CD4-positive, alpha-beta T cell (primary cell): ENCODE results near the gene RNF123. TPM values are rescaled to one million over a fixed set of nuclear protein-coding genes. Genes with fewer than 3 reads are reported as not detected.

ENCODE experiments used
- ATAC-seq: fragments of 200-7000 bp; cut with Tn5 transposase; one replicate; pipeline ENCODE4 v1.10.0; 2022; ENCODE audit warnings: mild to moderate bottlenecking; ENCODE audit not compliant: poor library complexity
- CTCF ChIA-PET: fragments of 350-600 bp; sonication (Branson Sonifier 250); formaldehyde crosslinking; loops from one replicate; lab custom pipeline; 2021; ENCODE audit warnings: antibody characterized with exemption, inconsistent platforms; lab: Charles Lee
- POLR2A ChIA-PET: fragments of 350-600 bp; sonication (Branson Sonifier 250); formaldehyde crosslinking; loops from one replicate; lab custom pipeline; 2021; ENCODE audit warnings: antibody characterized with exemption, inconsistent platforms; lab: Charles Lee
- DNase-seq, 14 experiments: peaks; one replicate each; pipeline ENCODE4 v3.0.0-alpha.2; 2013 to 2020; ENCODE audit warnings: mixed read lengths in 2 of 14
- H3K27ac ChIP-seq, 2 donors: one replicate each; pipeline versions ENCODE4 v1.5.1 to v1.7.0; 2013; ENCODE audit warnings: low read length in 2 of 2, low read depth in 1 of 2, mild to moderate bottlenecking in 1 of 2
- H3K27me3 ChIP-seq, 2 experiments: 1 replicate in 1 of 2; 2 replicates in 1 of 2; pipeline versions ENCODE4 v1.6.1 to v1.7.0; 2013; ENCODE audit warnings: low read length in 2 of 2, control low read depth in 1 of 2, mild to moderate bottlenecking in 1 of 2, moderate library complexity in 1 of 2; ENCODE audit not compliant: insufficient read depth in 2 of 2, control insufficient read depth in 1 of 2
- H3K36me3 ChIP-seq: one replicate; pipeline ENCODE4 v1.6.1; 2013; ENCODE audit warnings: low read length, control low read depth; ENCODE audit not compliant: insufficient read depth
- H3K4me1 ChIP-seq: one replicate; pipeline ENCODE4 v1.6.1; 2013; ENCODE audit warnings: low read length, control low read depth; ENCODE audit not compliant: insufficient read depth
- H3K4me3 ChIP-seq: one replicate; pipeline ENCODE4 v1.5.1; 2013; ENCODE audit warnings: mild to moderate bottlenecking, low read length, moderate library complexity
- H3K9me3 ChIP-seq, 2 experiments: 1 replicate in 1 of 2; 2 replicates in 1 of 2; pipeline versions ENCODE4 v1.6.1 to v1.7.0; 2013; ENCODE audit warnings: low read length in 2 of 2, mild to moderate bottlenecking in 2 of 2, control low read depth in 1 of 2, moderate library complexity in 1 of 2; ENCODE audit not compliant: control insufficient read depth in 1 of 2, insufficient read depth in 1 of 2
- H3K27ac Mint-ChIP-seq: one replicate; pipeline ENCODE4 v1.8.0; 2020; ENCODE audit warnings: mixed read lengths
- H3K27me3 Mint-ChIP-seq: one replicate; pipeline ENCODE4 v1.8.0; 2021; ENCODE audit warnings: mixed read lengths
- H3K36me3 Mint-ChIP-seq: one replicate; pipeline ENCODE4 v1.8.0; 2021; ENCODE audit warnings: low read depth, mixed read lengths
- H3K4me1 Mint-ChIP-seq: one replicate; pipeline ENCODE4 v1.8.0; 2021; ENCODE audit warnings: low read depth, mixed read lengths
- H3K4me3 Mint-ChIP-seq: one replicate; pipeline ENCODE4 v1.8.0; 2020; ENCODE audit warnings: mild to moderate bottlenecking, mixed read lengths
- H3K9me3 Mint-ChIP-seq: one replicate; pipeline ENCODE4 v1.8.0; 2020; ENCODE audit warnings: mixed read lengths
- CTCF ChIP-seq: fragments of 200-600 bp; IDR thresholded peaks from one replicate; pipeline ENCODE4 v1.8.0; 2022; ENCODE audit warnings: antibody characterized with exemption, mild to moderate bottlenecking
- intact Hi-C, 2 experiments: fragments of 100-400 bp; cut with DNase I in 1 of 2; cut with micrococcal nuclease in 1 of 2; formaldehyde crosslinking; loops; one replicate each; pipeline versions ENCODE4 v1.15.1 to v1.9.0; 2023 to 2025; cut with DNase I, micrococcal nuclease
- total RNA-seq, 174 experiments: library from RNA in 2 of 174; stranded (reverse) in 2 of 174; gene quantifications; one replicate each; pipeline ENCODE4 v1.2.3 and lab custom pipeline; 2021 to 2026

Gene RNF123
- total RNA-seq, 2 experiments from 2014 or later = 28.8 to 29.7 TPM

- peak; percentile 78 for ATAC-seq
- intact Hi-C loops = loop anchor here (2.0 kb wide), 2 partner anchors 17 to 67 kb away; partner anchors contain the start of gene IP6K1 (in 2 of the 2)
- TF ChIP-seq CTCF = peak; percentile 78
- peaks cover 36% of the 10 kb centered on the region for H3K4me1 ChIP-seq
- DNase-seq = peak; percentile 71 to 94 (median 89)
- Mint-ChIP-seq H3K9me3 (no peaks in the 10 kb centered on the region), H3K36me3 (peaks cover 25% of the 10 kb centered on the region), H3K4me3 (peak within 1 kb of the TSS; percentile 96), H3K27me3 (no peaks in the 10 kb centered on the region), H3K4me1 (peaks cover 44% of the 10 kb centered on the region), H3K27ac (peak within 1 kb of the TSS; percentile 95)
- POLR2A ChIA-PET = interaction anchor here (0.5 to 3.9 kb wide), 4 partner anchors 68 to 625 kb away, joined by 3 to 18 read pairs (median 9); partner anchors contain the start of genes INKA1, IP6K1 and QRICH1
- H3K36me3 ChIP-seq = peaks cover 39% of the 10 kb centered on the region
- peak within 1 kb of the TSS; percentile 32 to 48 for H3K27ac ChIP-seq
- CTCF ChIA-PET = interaction anchor here (0.7 to 2.2 kb wide), 9 partner anchors 12 to 179 kb away, joined by 3 to 8 read pairs (median 4); no protein-coding TSS in a partner anchor
- H3K9me3 ChIP-seq = no peaks in the 10 kb centered on the region
- no peaks in the 10 kb centered on the region for H3K27me3 ChIP-seq
- H3K4me3 ChIP-seq = peak within 1 kb of the TSS; percentile 80
Observed at GRCh38 chr3:49719214-49719884, 30.0 kb downstream of the RNF123 start, which contains the start of gene AMIGO3. Gene AMIGO3, minus strand, starts transcription at chr3:49719684. Its CDS starts 219 bp downstream, at chr3:49719465.

GRCh38 chr3:49720855-49721595 is 31.7 kb downstream of the RNF123 start:
- TF ChIP-seq CTCF = no peak
- Histone ChIP-seq H3K4me3 (no peak overlapping the region), H3K27ac (no peak overlapping the region), H3K36me3 (peaks cover 32% of the 10 kb centered on the region), H3K4me1 (peaks cover 43% of the 10 kb centered on the region), H3K9me3 (no peaks in the 10 kb centered on the region), H3K27me3 (no peaks in the 10 kb centered on the region)
- intact Hi-C loops = no loop called here
- no peaks in the 10 kb centered on the region for H3K9me3 Mint-ChIP-seq
- ChIA-PET POLR2A (interaction anchor here (0.7 to 3.9 kb wide), 2 partner anchors 66 to 124 kb away, joined by 3 to 18 read pairs; partner anchors contain the start of gene IP6K1), CTCF (interaction anchor here (1.2 kb wide), 1 partner anchor 17 kb away, joined by 3 read pairs; no protein-coding TSS in a partner anchor)
- H3K27ac Mint-ChIP-seq = peak overlapping the region; percentile 30
- peaks cover 31% of the 10 kb centered on the region for H3K36me3 Mint-ChIP-seq
- H3K4me1 Mint-ChIP-seq = peaks cover 48% of the 10 kb centered on the region
- ATAC-seq (no peak), DNase-seq (peak in 1 of 14 experiments; percentile 31)
- no peaks in the 10 kb centered on the region for H3K27me3 Mint-ChIP-seq
- H3K4me3 Mint-ChIP-seq = peak overlapping the region; percentile 59

GRCh38 chr3:49721596-49721895 is 32.2 kb downstream of the RNF123 start:
- Mint-ChIP-seq H3K4me1 (peaks cover 48% of the 10 kb centered on the region), H3K27ac (peak overlapping the region; percentile 93), H3K9me3 (no peaks in the 10 kb centered on the region), H3K36me3 (peaks cover 31% of the 10 kb centered on the region), H3K27me3 (no peaks in the 10 kb centered on the region), H3K4me3 (peak overlapping the region; percentile 59)
- peak in 1 of 14 experiments; percentile 36 for DNase-seq
- no peak for ATAC-seq
- H3K4me3 ChIP-seq = no peak overlapping the region
- ChIA-PET CTCF (interaction anchor here (1.2 kb wide), 1 partner anchor 18 kb away, joined by 3 read pairs; no protein-coding TSS in a partner anchor), POLR2A (interaction anchor here (0.6 to 3.9 kb wide), 3 partner anchors 65 to 225 kb away, joined by 3 to 18 read pairs (median 3); partner anchors contain the start of gene IP6K1)
- intact Hi-C loops = no loop called here
- no peaks in the 10 kb centered on the region for H3K9me3 ChIP-seq
- H3K27ac ChIP-seq = no peak overlapping the region
- H3K27me3 ChIP-seq = no peaks in the 10 kb centered on the region
- H3K36me3 ChIP-seq = peaks cover 28% of the 10 kb centered on the region
- no peak for TF ChIP-seq CTCF
- peaks cover 43% of the 10 kb centered on the region for H3K4me1 ChIP-seq
